HG02759 (cell line): ENCODE results near the gene EIF5AL1.
"Not testable (repeated sequence)": the region's sequence is repeated elsewhere in the genome, so short reads cannot be mapped to it uniquely, and the experiment has no call there.

Source experiments
- ATAC-seq: cut with Tn5 transposase; IDR thresholded peaks from one replicate; pipeline ENCODE4 v1.9.1; 2021; ENCODE audit warnings: mild to moderate bottlenecking, moderate library complexity; ENCODE audit not compliant: unreplicated experiment

The EIF5AL1 gene

DNA sequence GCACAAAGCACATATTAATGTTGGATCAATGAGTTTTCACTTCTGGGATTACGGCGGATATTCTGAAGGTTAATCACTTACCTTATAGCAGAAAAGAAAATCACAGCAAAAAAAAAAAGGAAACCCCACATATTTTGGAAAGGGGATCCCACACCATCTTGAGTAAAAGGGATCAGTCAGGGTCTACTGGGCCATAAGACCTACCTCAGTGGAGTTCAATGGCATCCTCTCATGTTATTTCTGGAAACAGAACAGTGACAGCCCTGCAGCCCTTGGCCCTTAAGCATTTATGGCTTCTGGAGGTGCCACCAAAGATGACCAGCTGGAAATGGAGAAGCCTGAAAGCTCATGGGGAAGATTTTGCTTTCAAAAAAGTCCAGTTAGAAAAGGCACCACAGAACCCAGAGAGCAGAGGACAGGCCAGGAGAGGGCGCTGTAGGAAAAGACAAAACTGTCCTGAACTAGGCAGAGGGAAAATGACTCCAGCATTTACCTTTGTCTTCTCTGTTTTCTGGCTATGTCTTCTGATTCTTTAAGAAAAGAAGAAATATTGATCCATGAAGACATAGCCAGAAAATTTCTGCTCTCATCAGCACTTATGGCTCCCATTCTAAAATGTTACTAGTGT is 2.9 kb upstream of the EIF5AL1 start:
- ATAC-seq: not testable (repeated sequence)

DNA sequence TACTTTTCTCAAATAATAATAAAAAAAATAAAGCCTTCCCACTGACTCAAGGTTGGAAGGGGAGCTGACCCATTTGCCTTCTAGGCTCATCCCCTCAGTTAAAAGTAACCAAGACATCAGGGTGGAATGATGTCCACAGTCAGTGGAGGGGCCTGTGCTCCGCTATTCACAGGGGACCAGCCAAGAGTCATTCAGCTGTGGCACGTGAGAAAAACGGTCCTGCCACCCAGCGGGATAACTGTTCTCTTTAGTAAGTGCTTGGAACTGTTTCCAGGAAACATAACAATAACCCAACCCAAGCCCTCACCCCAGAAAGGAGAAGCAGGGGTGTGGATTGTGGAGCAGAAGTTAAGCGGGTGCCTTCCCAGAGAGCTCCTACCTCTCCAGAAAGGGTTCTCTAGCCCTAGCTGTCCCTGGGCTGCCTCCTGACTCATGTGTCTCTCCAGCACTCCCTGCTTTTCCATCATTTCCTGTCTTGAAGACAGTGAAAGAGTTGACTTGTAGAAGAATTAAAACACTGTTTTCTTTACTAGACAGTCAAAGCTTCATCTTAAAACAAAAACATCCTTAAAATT is 2.3 kb upstream of the EIF5AL1 start:
- not testable (repeated sequence) for ATAC-seq

DNA sequence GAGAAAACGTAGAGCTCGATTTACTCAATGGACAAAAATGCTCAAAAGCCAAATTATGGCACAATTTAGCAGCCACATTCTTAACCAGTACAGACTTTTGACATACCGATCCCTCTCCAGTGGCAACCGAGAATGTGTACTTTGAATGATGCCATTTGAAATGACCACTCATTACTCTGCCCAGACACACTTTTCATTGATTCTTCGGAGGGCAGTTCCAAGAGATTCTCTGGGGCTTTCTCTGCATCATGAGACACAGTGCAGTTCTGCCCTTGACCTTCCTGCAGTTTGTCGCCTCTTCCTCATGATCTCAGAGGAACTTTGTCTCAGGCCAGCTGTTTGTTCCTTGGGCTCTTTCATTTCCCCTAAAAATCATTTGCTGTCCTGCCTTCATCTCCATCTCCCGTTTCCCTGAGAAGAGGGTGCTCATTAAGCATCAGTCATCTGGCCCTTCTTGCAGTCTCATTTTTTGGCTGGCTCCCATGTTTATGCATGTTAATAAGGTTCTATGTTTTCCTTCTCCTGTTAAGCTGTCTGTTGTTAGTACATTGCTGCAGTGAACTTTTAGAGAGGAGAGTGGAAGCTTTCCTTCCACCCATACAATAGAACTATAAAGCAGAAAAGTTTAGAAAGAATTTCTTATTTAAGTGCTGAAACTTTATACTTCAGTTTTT is 4.3 kb downstream of the EIF5AL1 start:
- not testable (repeated sequence) for ATAC-seq

DNA sequence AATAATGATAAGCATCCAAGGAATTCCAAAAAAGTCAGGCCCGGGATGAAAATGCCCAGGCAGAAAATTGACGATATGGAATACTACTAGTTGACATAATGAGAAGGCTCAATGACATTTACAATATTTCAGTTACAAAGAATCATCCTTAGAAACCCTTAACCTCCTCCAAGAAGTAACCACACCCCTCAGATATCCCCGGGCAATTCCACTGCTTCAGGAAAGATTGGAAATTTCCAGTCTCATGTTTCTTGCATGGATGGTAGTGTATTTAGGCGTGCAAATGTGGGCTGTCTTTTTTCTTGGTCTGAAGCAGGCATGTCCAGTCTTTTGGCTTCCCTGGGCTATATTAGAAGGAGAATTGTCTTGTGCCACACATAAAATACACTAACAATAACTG is 5.2 kb downstream of the EIF5AL1 start:
- ATAC-seq: not testable (repeated sequence)

DNA sequence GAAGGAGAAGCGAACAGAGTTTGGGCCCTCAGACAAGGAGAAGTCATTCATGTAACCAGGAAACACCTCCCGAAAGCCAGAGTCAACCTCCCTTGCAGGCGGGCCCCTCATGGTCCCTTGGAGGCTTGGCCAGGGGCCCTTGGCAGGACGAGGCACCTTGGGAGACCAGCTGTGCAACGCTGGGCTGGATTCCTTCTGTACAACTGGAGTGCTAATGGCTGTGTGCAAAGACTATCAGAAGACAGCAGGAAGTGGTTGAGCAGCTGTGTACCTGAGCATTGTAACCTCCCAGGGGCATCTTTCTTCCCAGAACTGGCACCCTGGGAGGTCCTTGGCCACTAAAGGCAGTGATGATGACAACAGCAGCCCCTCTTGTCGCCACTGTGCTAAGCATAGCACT is 9.4 kb downstream of the EIF5AL1 start:
- not testable (repeated sequence) for ATAC-seq

DNA sequence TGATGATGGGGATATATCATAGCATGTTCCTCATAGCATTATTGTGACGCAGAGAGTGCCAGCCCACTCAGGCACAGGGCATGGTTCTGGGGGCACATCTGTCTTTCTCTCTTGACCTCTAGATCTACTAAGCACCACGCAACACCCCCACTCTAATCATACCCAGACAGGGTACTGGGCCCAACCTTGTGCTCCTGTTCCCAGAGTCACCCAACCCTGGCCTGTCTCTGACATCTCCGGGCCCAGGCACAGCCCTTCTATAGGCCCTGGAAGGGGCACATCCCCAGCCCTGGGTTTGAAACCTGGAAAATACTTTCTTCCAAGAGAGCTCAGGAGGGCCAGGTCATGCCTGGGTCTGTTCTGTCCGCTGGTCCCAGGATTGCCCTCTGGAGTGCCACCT is 10.1 kb downstream of the EIF5AL1 start:
- ATAC-seq: not testable (repeated sequence)

DNA sequence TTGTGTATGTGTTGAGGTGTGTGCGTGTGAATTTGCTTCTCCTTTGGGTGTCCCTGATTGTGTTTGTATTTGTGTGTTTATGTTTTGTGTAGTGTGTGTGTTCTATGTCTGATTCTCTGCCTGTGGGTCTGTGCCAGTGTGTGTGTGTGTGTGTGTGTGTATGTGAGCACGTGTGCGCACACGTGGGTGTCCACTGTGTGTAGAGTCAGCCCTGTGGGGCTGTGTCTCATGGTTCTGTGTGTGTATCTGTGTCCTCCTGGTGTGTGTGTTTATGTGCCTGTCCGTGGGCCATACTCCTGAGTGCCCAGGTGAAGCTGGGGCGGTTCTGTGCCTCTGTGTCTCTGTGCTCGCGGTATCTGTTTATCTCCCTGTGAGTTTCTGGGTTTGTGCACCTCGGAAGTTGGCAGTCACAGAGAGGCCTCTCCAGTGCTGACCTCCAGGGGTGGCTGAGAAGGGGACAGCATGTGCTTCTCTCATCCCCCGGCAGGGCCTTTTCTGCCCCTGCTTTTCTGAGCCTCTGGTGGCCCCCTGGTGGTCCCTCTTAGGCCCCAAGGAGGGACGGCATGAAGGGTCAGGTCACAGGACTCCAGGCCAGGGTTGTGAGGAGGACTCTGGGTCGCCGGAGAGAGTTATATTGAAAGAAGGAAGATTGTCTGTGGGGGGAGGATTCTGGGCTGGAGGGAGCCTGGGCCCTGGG is 11.0 kb downstream of the EIF5AL1 start:
- ATAC-seq: not testable (repeated sequence)

DNA sequence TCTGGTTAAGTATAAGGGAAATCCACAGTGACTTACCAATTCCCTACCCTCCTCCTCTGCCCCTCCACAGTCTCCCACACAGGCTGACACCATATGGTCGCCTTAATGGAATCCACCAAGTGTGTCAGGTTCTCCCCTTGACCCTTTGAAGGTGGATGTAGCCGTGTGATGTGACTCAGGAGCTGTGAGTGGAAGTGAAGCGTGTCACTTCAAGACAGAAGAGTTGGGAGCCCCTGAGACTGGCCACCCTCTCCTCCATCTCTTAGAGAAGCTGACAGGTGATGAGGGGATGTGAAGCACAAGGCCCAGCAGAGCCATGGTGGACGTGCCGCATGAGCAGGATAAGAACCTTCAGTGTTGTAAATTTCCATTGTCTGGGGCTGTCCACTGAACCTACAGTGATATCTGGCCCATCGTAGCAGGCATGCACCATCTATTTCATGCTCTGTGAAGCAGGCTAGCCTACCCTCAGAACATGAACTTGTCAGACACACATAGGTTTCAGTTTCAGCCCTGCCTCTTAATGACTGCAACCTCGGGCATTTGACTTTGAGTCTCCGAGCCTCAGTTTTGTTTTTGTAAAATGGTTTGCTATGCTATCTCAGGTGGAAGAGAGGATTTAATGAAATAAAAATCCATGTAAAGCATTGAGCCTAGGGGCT is 12.8 kb downstream of the EIF5AL1 start:
- ATAC-seq: peak; percentile 90

DNA sequence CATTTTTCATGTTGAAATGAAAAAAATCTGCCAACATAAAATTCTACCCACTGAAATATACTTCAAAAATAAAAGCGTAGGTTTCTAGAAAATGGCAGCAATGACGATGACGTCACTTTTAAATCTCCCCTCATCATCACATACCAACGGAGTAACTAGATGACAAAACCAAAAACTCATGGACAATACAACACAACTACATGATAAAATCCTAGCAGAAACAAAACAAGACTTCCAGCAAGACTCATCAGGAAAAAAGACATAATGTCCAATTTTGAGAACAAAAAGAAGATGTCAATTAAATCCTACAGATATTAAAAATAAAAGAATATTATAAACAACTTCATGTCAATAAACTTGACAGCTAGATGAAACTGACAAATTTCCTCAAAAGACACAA is 15.9 kb downstream of the EIF5AL1 start:
- not testable (repeated sequence) for ATAC-seq

DNA sequence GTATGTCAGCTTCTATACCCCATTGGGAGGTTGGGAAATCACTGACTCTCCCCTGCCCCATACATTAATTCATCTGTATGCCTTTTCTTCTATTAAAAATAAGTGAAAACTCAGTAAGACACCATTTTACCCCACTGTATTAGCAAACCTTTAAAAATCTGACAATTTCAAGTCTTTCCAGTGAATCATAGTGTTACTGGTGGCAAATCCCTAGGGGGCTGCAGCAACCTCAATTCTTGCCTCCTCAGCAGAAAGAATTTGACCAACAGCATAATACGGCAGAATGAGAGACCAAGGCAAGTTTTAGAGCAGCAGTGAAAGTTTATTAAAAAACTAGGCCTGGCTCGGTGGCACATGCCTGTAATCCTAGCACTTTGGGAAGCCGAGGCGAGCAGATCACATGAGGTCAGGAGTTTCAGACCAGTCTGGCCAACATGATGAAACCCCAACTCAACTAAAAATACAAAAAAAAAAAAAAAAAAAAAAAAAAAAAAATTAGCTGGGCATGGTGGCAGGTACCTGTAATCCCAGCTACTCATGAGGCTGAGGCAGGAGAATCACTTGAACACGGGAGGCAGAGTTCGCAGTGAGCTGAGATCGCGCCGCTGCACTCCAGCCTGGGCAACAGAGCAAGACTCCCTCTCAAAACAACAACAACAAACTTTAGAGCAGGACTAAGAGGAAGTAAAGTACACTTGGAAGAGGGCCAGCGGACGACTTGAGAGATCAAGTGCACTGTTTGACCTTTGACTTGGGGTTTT is 21.0 kb downstream of the EIF5AL1 start:
- ATAC-seq: not testable (repeated sequence)

DNA sequence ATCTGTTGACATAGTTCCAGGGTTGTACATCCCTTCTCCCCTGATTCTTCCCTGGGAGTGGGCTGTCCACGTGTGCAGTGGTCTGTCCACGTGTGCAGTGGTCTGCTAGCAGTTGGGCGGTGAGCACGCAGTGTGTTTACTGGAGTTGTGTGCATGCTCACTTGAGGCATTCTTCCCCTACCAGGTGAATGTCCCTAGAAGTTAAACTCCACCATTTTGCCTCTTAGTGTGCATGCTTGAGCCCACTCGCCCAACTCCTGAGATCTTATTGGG is 21.5 kb downstream of the EIF5AL1 start:
- ATAC-seq: not testable (repeated sequence)

DNA sequence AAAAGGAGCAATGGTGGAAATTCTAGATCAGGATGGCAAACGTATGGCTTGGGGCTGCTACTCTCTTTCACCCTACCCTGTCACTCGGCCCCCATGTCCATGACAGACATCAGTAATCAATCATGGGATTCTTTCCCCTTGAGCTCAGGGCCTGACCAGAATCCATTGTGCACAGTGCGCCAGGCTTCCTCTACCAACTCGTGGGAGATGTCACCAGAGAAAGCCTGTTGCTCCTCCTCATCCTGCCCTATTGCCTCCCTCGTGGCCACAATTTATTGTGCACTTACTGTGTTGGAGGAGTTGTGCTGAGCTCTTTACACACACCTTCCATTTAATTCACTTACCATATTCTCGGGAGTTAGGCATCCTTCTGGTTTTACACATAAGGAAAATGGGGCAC is 26.0 kb downstream of the EIF5AL1 start:
- not testable (repeated sequence) for ATAC-seq

DNA sequence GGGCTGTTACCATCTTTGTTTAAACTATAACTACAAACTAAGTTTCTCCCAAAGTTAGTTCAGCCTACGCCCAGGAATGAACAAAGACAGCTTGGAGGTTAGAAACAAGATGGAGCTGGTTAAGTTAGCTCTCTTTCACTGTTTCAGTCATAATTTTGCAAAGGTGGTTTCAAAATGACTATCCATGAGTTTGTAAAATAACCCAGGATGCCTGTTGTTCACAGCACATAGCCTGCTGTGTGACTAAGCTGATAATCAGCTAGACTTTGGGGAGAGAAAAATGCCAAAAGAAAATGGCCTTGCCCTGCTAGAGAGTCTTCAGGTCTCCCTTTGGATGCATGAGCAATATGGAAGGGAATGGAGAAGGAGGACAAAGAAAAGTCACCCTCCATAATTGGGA is 28.6 kb downstream of the EIF5AL1 start:
- ATAC-seq: peak; percentile 90

DNA sequence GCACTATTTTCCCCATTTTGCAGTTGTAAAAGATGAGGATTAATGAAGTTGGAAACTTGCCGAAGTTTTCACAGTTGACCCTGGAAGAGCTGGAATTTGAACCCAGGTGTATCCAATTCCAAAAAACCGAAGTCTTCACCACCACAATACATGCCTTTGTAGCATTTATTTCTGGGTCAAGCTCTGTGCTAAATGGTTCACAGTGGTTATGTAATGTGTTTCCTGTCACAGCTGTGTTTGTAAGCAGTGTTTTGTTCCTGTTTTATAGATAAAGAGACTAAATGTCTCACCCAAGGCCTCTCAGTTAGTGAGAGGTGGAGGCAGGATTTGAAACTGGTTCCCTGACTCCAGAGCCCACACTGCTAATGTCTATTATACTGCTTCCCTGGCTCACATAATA is 30.3 kb downstream of the EIF5AL1 start:
- no peak for ATAC-seq

DNA sequence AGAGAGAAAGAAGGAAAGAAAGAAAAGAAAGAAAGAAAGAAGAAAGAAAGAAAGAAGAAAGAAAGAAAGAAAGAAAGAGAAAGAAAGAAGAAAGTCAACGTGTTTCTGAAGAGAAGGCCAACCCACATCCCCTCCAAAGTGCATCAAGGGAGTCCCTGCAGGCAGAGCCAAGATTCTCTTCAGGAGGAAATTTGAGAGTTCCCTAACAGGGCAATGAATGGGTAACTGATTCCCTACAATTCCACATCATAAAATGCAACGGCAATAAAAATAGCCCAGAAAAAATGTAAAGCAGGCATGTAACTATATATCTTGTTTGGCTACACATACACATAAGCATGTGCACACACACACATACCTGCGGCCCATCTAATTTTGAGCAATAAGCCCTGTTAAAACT is 32.1 kb downstream of the EIF5AL1 start:
- not testable (repeated sequence) for ATAC-seq

DNA sequence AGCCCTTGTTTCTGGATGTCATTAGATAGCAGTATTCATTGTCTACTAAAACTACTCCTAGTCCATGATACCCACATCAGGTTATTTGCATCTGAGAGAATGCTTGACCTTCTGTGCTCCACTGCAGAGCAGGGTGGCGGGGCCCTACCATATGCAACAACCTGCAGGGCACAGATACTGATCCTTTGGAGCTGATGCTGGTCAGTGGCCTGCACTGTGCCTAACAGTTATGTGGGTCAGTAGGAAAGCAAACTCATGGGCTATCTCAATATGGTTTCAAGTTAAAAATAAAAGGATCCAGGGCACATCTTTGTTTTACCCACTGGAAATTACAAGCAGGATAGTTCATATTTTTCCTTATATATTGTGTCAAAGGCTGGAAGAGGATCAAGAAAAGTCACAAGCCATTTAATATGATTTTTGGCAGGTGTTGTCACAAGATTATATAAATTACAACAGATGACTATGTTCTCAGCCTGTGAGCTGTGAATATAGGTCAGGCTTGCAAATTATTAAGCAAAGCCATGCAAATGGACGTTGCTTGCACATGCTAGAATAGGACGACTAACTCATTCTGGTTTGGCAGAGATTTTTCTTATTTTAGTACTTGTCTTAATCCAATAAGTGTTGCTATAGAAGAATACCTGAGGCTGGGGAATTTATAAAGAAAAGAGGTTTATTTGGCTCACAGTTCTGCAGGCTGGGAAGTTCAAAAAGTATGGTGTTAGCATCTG is 32.8 kb downstream of the EIF5AL1 start:
- ATAC-seq: not testable (repeated sequence)

DNA sequence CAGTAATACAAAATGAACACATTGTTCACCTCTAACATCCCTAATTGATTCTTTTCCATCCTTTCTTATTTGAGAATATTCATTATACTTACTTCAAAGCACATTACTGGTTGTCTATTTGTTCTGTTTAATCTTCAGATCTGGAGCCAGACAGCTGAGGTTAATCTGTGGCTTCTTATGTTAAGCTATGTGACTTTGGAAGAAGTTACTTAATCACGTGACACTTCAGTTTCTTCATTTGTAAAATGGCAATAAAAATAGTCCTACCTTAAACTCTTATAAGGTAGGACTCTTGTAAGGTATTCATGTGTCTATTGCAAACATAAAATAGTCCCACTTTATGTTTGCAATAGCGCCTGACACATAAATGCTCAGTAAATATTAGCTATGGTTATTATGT is 34.8 kb downstream of the EIF5AL1 start:
- ATAC-seq: not testable (repeated sequence)

DNA sequence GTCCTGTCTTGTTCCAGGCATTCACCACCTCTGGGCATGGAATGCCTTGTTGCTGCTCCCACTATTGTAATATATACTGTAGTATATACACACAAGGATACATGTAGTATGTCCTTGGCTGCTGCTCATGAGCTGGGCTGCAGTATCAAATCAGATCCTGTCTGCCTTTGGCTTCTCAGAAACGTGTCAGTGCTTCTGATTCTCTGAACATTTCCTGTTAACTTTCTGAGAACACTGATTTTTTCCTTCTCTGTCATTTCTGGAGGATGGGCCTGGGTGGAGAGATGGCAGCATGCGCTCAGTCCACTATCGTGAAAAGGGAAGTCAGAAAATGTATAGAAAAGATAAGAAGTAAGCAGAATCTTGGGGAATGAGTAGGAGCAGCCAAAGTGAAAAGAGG is 35.6 kb downstream of the EIF5AL1 start:
- no peak for ATAC-seq

DNA sequence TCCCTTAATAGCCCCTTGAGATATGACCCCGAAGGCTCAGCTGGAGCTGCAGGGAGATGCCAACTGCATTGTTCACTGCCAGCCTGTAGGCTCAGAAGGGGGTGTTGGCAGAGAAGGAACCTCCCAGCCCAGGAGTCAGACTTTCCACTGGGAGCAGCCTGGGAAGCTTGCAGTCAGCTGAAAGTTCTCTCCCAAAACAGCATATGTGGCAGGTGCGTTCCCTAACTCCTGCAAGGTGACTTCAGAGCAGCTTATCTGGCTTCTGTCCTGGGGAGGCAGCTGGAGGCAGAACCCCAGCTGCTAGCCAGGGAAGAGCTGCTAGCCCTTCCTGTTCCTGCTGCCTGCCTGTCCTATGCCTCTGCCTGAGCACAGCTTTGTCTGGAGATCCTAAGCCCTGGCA is 39.8 kb downstream of the EIF5AL1 start:
- no peak for ATAC-seq
